Erythroblast (primary cell): Measurements from ENCODE around the gene EIF4E1B.

Source experiments
- GATA1 ChIP-seq: IDR thresholded peaks from 2 replicates; pipeline ENCODE4 v1.6.1; 2011; ENCODE audit warnings: low read depth, mild to moderate bottlenecking, control low read depth, low read length, moderate library complexity
- POLR2A ChIP-seq: IDR thresholded peaks from 2 replicates; pipeline ENCODE4 v1.6.1; 2011; ENCODE audit warnings: mild to moderate bottlenecking, low read length

GRCh38 chr5:176631383-176632200 is 1.1 kb downstream of the EIF4E1B start:
- TF ChIP-seq POLR2A (no peak), GATA1 (no peak)
